Right atrium auricular region (tissue), 2 donors: Measurements from ENCODE around the gene RD3L. TPM values are rescaled to one million over a fixed set of nuclear protein-coding genes. Genes with fewer than 3 reads are reported as not detected.

Experiments used
- DNase-seq: peaks from one replicate; pipeline ENCODE4 v3.0.0-alpha.2; 2019; ENCODE audit warnings: low spot score
- H3K27ac ChIP-seq, 2 donors: fragments of 200-600 bp; sonication (generic); 1 replicate in 1 of 2; 2 replicates in 1 of 2; pipeline ENCODE4 v1.5.1; 2016 to 2019
- H3K27me3 ChIP-seq, 2 donors: fragments of 200-600 bp; sonication (generic); one replicate each; pipeline versions ENCODE4 v1.5.1 to v1.6.0; 2017 to 2019
- H3K36me3 ChIP-seq: fragments of 200-600 bp; sonication (generic); one replicate; pipeline ENCODE4 v1.5.1; 2016
- H3K4me1 ChIP-seq, 2 donors: fragments of 200-600 bp; sonication (generic); one replicate each; pipeline versions ENCODE4 v1.5.1 to v1.6.0; 2017 to 2019
- H3K4me3 ChIP-seq, 2 donors: fragments of 200-600 bp; sonication (generic); 1 replicate in 1 of 2; 2 replicates in 1 of 2; pipeline ENCODE4 v1.5.1; 2017 to 2019; ENCODE audit warnings: mild to moderate bottlenecking in 1 of 2, moderate library complexity in 1 of 2
- H3K9me3 ChIP-seq, 2 donors: fragments of 200-600 bp; sonication (generic); one replicate each; pipeline ENCODE4 v1.5.1; 2019
- CTCF ChIP-seq, 2 donors: fragments of 200-600 bp; sonication (generic); IDR thresholded peaks; one replicate each; pipeline ENCODE4 v1.5.1; 2019; ENCODE audit warnings: antibody characterized with exemption in 2 of 2
- total RNA-seq, 2 donors: library from RNA; depleted of rRNA; stranded (reverse); fragments of >200 nt; gene quantifications; one replicate each; pipeline ENCODE4 v1.1.0, GENCODE V29; 2016

RD3L gene
- total RNA-seq, 2 donors from 2014 or later = 7.6 to 25.2 TPM

GRCh38 chr14:103910984-103911383 lies 31.3 kb downstream of the RD3L start:
- H3K4me3 ChIP-seq = no peak overlapping the region
- H3K36me3 ChIP-seq = peaks cover 41% of the 10 kb centered on the region
- no peak for TF ChIP-seq CTCF (IDR thresholded peaks at IDR 0.05)
- no peak for DNase-seq
- peaks cover 0 to 13% of the 10 kb centered on the region in 2 donors for H3K4me1 ChIP-seq
- no peaks in the 10 kb centered on the region for H3K27me3 ChIP-seq
- H3K9me3 ChIP-seq = no peaks in the 10 kb centered on the region
- no peak overlapping the region for H3K27ac ChIP-seq

- H3K27me3 ChIP-seq = no peaks in the 10 kb centered on the region
- peak; percentile 72 to 88 for TF ChIP-seq CTCF (IDR thresholded peaks at IDR 0.05)
- peaks cover 0 to 13% of the 10 kb centered on the region in 2 donors for H3K4me1 ChIP-seq
- peak overlapping the region; percentile 28 to 38 for H3K27ac ChIP-seq
- peak; percentile 83 for DNase-seq
- peaks cover 35% of the 10 kb centered on the region for H3K36me3 ChIP-seq
- H3K4me3 ChIP-seq = peak overlapping the region in 1 of 2 donors; percentile 12
- H3K9me3 ChIP-seq = no peaks in the 10 kb centered on the region
Measured at GRCh38 chr14:103910262-103910935, 31.9 kb downstream of the RD3L start.

- peak overlapping the region in 1 of 2 donors; percentile 12 for H3K4me3 ChIP-seq
- H3K27ac ChIP-seq = peak overlapping the region; percentile 28 to 38
Measured at GRCh38 chr14:103909531-103910261, 32.6 kb downstream of the RD3L start.

GRCh38 chr14:103908580-103908979 lies 33.7 kb downstream of the RD3L start:
- Histone ChIP-seq H3K27ac (no peak overlapping the region), H3K36me3 (peaks cover 27% of the 10 kb centered on the region), H3K9me3 (no peaks in the 10 kb centered on the region), H3K27me3 (no peaks in the 10 kb centered on the region), H3K4me1 (peaks cover 0 to 13% of the 10 kb centered on the region in 2 donors), H3K4me3 (no peak overlapping the region)
- DNase-seq = no peak
- no peak for TF ChIP-seq CTCF (IDR thresholded peaks at IDR 0.05)

More at GRCh38 chr14:103909531-103910261, 32.6 kb downstream of the RD3L start:
- peaks cover 0 to 13% of the 10 kb centered on the region in 2 donors for H3K4me1 ChIP-seq
- TF ChIP-seq CTCF (IDR thresholded peaks at IDR 0.05) = no peak
- no peaks in the 10 kb centered on the region for H3K27me3 ChIP-seq
- no peak for DNase-seq
- H3K36me3 ChIP-seq = peaks cover 35% of the 10 kb centered on the region
- H3K9me3 ChIP-seq = no peaks in the 10 kb centered on the region

- Histone ChIP-seq H3K27me3 (no peaks in the 10 kb centered on the region), H3K4me1 (peaks cover 0 to 16% of the 10 kb centered on the region in 2 donors), H3K9me3 (no peaks in the 10 kb centered on the region), H3K27ac (no peak overlapping the region), H3K36me3 (peaks cover under 1% of the 10 kb centered on the region), H3K4me3 (no peak overlapping the region)
- DNase-seq = no peak
- TF ChIP-seq CTCF (IDR thresholded peaks at IDR 0.05) = peak in 1 of 2 donors; percentile 20
Measured at GRCh38 chr14:103905842-103906456, 36.4 kb downstream of the RD3L start.
